CD14-positive monocyte (primary cell): ENCODE measurements around the gene CACNA1D. TPM values are rescaled to one million over a fixed set of nuclear protein-coding genes. Genes with fewer than 3 reads are reported as not detected.

Experiments
- DNase-seq, 3 donors: peaks; one replicate each; pipeline ENCODE4 v3.0.0-alpha.2; 2011 to 2022
- H2AFZ ChIP-seq: 2 replicates; pipeline ENCODE4 v1.6.0; 2012; ENCODE audit warnings: mild to moderate bottlenecking, low read depth, low read length, inconsistent platforms; ENCODE audit not compliant: insufficient read depth, poor library complexity, severe bottlenecking
- H3K27ac ChIP-seq, 2 donors: 1 replicate in 1 of 2; 2 replicates in 1 of 2; pipeline ENCODE4 v1.5.1; 2012 to 2013; ENCODE audit warnings: low read length in 2 of 2, control low read depth in 1 of 2, inconsistent platforms in 1 of 2, low read depth in 1 of 2, mild to moderate bottlenecking in 1 of 2
- H3K27me3 ChIP-seq, 2 donors: one replicate each; pipeline versions ENCODE4 v1.6.0 to v1.6.1; 2011 to 2013; ENCODE audit warnings: low read length in 2 of 2; ENCODE audit not compliant: control insufficient read depth in 2 of 2, insufficient read depth in 2 of 2
- H3K36me3 ChIP-seq, 2 donors: replicated peaks in 1 of 2; 1 replicate in 1 of 2; 2 replicates in 1 of 2; pipeline versions ENCODE4 v1.5.1 to v1.6.1; 2012 to 2013; ENCODE audit warnings: low read length in 2 of 2, control low read depth in 1 of 2, inconsistent platforms in 1 of 2, mild to moderate bottlenecking in 1 of 2; ENCODE audit not compliant: insufficient read depth in 2 of 2, control insufficient read depth in 1 of 2
- H3K4me1 ChIP-seq, 2 donors: 1 replicate in 1 of 2; 2 replicates in 1 of 2; pipeline versions ENCODE4 v1.5.1 to v1.6.1; 2012 to 2013; ENCODE audit warnings: low read length in 2 of 2, control low read depth in 1 of 2, inconsistent platforms in 1 of 2, mild to moderate bottlenecking in 1 of 2, moderate library complexity in 1 of 2; ENCODE audit not compliant: insufficient read depth in 2 of 2, control insufficient read depth in 1 of 2
- H3K4me2 ChIP-seq: replicated peaks from 2 replicates; pipeline ENCODE3; 2012; ENCODE audit warnings: low read length, moderate library complexity, mild to moderate bottlenecking; ENCODE audit not compliant: poor library complexity, severe bottlenecking; ENCODE audit errors: extremely low read depth
- H3K4me3 ChIP-seq, 3 experiments: fragments of 200-600 bp in 1 of 3; sonication (generic) in 1 of 3; replicated peaks in 1 of 3; 1 replicate in 2 of 3; 2 replicates in 1 of 3; pipeline ENCODE4 v1.5.1; 2011 to 2013; ENCODE audit warnings: low read length in 3 of 3, mild to moderate bottlenecking in 3 of 3, control low read depth in 2 of 3, low read depth in 2 of 3, inconsistent platforms in 1 of 3, moderate library complexity in 1 of 3
- H3K79me2 ChIP-seq: 2 replicates; pipeline ENCODE4 v1.6.0; 2012; ENCODE audit warnings: mild to moderate bottlenecking, control low read depth, inconsistent platforms, low read length, moderate library complexity; ENCODE audit not compliant: insufficient read depth
- H3K9ac ChIP-seq: 2 replicates; pipeline ENCODE4 v1.6.0; 2017; ENCODE audit warnings: low read length, mild to moderate bottlenecking; ENCODE audit not compliant: insufficient read depth, poor library complexity, severe bottlenecking
- H3K9me3 ChIP-seq, 2 donors: replicated peaks in 1 of 2; 1 replicate in 1 of 2; 2 replicates in 1 of 2; pipeline versions ENCODE4 v1.5.1 to v1.6.1; 2012 to 2013; ENCODE audit warnings: low read length in 2 of 2, control low read depth in 1 of 2; ENCODE audit not compliant: control insufficient read depth in 1 of 2, insufficient read depth in 1 of 2
- H4K20me1 ChIP-seq: 2 replicates; pipeline ENCODE4 v1.6.0; 2012; ENCODE audit warnings: mild to moderate bottlenecking, low read length, control low read depth, moderate library complexity; ENCODE audit not compliant: insufficient read depth
- H3K27ac Mint-ChIP-seq, 7 donors: one replicate each; pipeline ENCODE4 v1.8.0; 2020; ENCODE audit warnings: mild to moderate bottlenecking in 7 of 7, mixed read lengths in 7 of 7, moderate library complexity in 6 of 7, inconsistent platforms in 2 of 7
- H3K27me3 Mint-ChIP-seq, 3 donors: one replicate each; pipeline ENCODE4 v1.8.0; 2021 to 2022; ENCODE audit warnings: low read depth in 3 of 3, mild to moderate bottlenecking in 3 of 3, mixed read lengths in 3 of 3, moderate library complexity in 3 of 3, inconsistent platforms in 1 of 3
- H3K36me3 Mint-ChIP-seq, 2 donors: one replicate each; pipeline ENCODE4 v1.8.0; 2020; ENCODE audit warnings: mixed read lengths in 2 of 2, inconsistent platforms in 1 of 2, mild to moderate bottlenecking in 1 of 2
- H3K4me1 Mint-ChIP-seq: one replicate; pipeline ENCODE4 v1.8.0; 2020; ENCODE audit warnings: mild to moderate bottlenecking, mixed read lengths
- H3K4me3 Mint-ChIP-seq, 2 donors: one replicate each; pipeline ENCODE4 v1.8.0; 2020; ENCODE audit warnings: mild to moderate bottlenecking in 2 of 2, mixed read lengths in 2 of 2, moderate library complexity in 1 of 2
- H3K9me3 Mint-ChIP-seq, 7 donors: one replicate each; pipeline ENCODE4 v1.8.0; 2020 to 2022; ENCODE audit warnings: mixed read lengths in 7 of 7, mild to moderate bottlenecking in 6 of 7, moderate library complexity in 6 of 7, inconsistent platforms in 2 of 7
- WGBS: methylation state at CpG from one replicate; pipeline ENCODE4 v1.1.5; 2013; ENCODE audit warnings: missing lambda C conversion rate; ENCODE audit not compliant: insufficient coverage; 5-methylcytosine and 5-hydroxymethylcytosine counted together
- intact Hi-C, 2 donors: fragments of 100-400 bp; cut with micrococcal nuclease; formaldehyde crosslinking; loops; one replicate each; pipeline versions ENCODE4 v1.15.0 to v1.15.1; 2023
- polyA plus RNA-seq, 3 donors: library from polyadenylated mRNA; depleted of rRNA in 1 of 3; unstranded in 2 of 3; stranded (reverse) in 1 of 3; fragments of 300-500 nt in 2 of 3; fragments of >200 nt in 1 of 3; fragmentation: Illumina TruSeq in 2 of 3; gene quantifications; 1 replicate in 2 of 3; 2 replicates in 1 of 3; pipeline ENCODE4 v1.2.3, GENCODE V29; 2012 to 2021
- TF ChIP-seq, protein P1 (sequence below): fragments of 200-600 bp; IDR thresholded peaks from one replicate; pipeline ENCODE4 v1.8.0; 2022; ENCODE audit warnings: antibody characterized with exemption, mild to moderate bottlenecking

Gene CACNA1D
- polyA plus RNA-seq, 3 donors, result 0.29 to 1.2 (median 0.98) TPM

DNA sequence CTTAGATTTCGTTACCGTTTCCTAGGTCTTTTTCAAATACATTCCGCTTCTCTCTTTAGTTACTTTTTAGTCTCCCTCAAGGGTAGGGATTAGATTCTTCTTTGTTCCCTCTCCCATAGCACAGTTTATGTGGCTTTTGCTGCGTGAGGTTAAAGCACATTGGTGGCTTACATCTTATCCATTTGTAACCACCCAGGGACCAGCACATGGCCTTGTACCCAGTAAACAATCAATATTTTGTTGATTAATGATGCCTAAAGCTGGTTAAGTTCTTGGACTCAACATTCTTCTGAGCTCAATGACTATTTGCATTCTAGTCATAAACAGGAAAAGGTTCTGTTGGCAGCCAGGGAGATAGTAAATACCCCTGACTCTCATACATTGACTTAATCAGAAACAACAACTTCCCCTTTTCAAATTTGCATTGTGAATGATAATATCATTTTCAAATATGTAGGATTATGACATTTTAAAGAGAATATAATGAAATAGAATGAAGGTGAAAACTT, 60.2 kb downstream of the CACNA1D start:
- Histone ChIP-seq H2AFZ (no peak overlapping the region), H3K4me3 (no peak overlapping the region), H4K20me1 (no peaks in the 10 kb centered on the region), H3K4me2 (no peak overlapping the region), H3K9ac (no peak overlapping the region), H3K9me3 (no peaks in the 10 kb centered on the region), H3K27me3 (no peaks in the 10 kb centered on the region), H3K4me1 (no peaks in the 10 kb centered on the region), H3K79me2 (no peaks in the 10 kb centered on the region), H3K27ac (no peak overlapping the region), H3K36me3 (no peaks in the 10 kb centered on the region)
- H3K4me3 Mint-ChIP-seq, result no peak overlapping the region
- H3K9me3 Mint-ChIP-seq, result peaks cover 0 to 5% (median 3%) of the 10 kb centered on the region in 7 donors
- peaks cover 7 to 13% (median 9%) of the 10 kb centered on the region in 3 donors for H3K27me3 Mint-ChIP-seq
- DNase-seq, result no peak
- no peaks in the 10 kb centered on the region for H3K36me3 Mint-ChIP-seq
- H3K4me1 Mint-ChIP-seq, result no peaks in the 10 kb centered on the region
- intact Hi-C loops, result no loop called here
- WGBS, result no CpG with 5 or more reads among the region's 4 CpGs
- TF ChIP-seq, protein P1, sequence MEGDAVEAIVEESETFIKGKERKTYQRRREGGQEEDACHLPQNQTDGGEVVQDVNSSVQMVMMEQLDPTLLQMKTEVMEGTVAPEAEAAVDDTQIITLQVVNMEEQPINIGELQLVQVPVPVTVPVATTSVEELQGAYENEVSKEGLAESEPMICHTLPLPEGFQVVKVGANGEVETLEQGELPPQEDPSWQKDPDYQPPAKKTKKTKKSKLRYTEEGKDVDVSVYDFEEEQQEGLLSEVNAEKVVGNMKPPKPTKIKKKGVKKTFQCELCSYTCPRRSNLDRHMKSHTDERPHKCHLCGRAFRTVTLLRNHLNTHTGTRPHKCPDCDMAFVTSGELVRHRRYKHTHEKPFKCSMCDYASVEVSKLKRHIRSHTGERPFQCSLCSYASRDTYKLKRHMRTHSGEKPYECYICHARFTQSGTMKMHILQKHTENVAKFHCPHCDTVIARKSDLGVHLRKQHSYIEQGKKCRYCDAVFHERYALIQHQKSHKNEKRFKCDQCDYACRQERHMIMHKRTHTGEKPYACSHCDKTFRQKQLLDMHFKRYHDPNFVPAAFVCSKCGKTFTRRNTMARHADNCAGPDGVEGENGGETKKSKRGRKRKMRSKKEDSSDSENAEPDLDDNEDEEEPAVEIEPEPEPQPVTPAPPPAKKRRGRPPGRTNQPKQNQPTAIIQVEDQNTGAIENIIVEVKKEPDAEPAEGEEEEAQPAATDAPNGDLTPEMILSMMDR, result no peak
- H3K27ac Mint-ChIP-seq, result no peak overlapping the region

DNA sequence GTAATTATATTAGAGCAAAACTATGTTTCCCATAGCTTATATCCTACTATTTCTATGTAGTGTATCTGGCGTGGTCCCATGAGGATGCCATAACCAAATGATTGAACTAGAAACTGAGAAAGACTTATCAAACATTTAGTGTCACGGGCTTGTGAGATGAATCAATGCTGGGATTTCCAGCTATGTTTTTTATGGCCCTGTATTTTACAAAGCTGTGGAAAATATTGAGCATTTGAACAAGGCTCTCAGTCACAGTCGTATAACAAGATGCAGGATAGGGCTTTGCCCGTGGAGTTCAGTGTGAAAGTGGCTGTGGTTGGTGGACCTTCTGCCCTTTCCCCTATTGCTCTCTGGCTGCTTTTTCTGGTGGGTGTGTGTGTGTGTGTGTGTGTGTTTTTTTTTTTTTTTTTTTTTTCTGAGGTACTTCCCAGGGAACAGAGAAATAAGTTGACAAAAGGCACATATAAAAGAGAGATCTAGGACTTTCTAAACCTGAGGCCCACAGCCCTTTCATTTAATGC, 60.7 kb downstream of the CACNA1D start:
- H3K27ac ChIP-seq, result no peak overlapping the region
- Mint-ChIP-seq H3K4me1 (no peaks in the 10 kb centered on the region), H3K9me3 (peaks cover 0 to 7% (median 3%) of the 10 kb centered on the region in 7 donors), H3K4me3 (no peak overlapping the region), H3K27me3 (peaks cover 7 to 11% (median 9%) of the 10 kb centered on the region in 3 donors), H3K27ac (no peak overlapping the region), H3K36me3 (no peaks in the 10 kb centered on the region)
- no peak overlapping the region for H3K4me3 ChIP-seq
- H3K79me2 ChIP-seq, result no peaks in the 10 kb centered on the region
- intact Hi-C loops, result no loop called here
- no peak overlapping the region for H3K4me2 ChIP-seq
- H3K36me3 ChIP-seq, result no peaks in the 10 kb centered on the region
- H3K9ac ChIP-seq, result no peak overlapping the region
- no peak overlapping the region for H2AFZ ChIP-seq
- TF ChIP-seq, protein P1, result no peak
- DNase-seq, result no peak
- no peaks in the 10 kb centered on the region for H3K4me1 ChIP-seq
- H3K27me3 ChIP-seq, result no peaks in the 10 kb centered on the region
- no CpG with 5 or more reads among the region's 4 CpGs for WGBS
- no peaks in the 10 kb centered on the region for H3K9me3 ChIP-seq
- no peaks in the 10 kb centered on the region for H4K20me1 ChIP-seq
